Neural cell (in vitro differentiated cells): ENCODE results near the gene INTS6. TPM values are rescaled to one million over a fixed set of nuclear protein-coding genes. Genes with fewer than 3 reads are reported as not detected.

Experiments
- H2AFZ ChIP-seq: fragments of 200-600, 300-800 bp; sonication (generic), shearing (Covaris generic); 2 replicates; pipeline ENCODE4 v1.6.0; 2014; ENCODE audit warnings: low read depth, mild to moderate bottlenecking, antibody characterized with exemption, low read length, moderate library complexity
- H3F3A ChIP-seq: fragments of 200-600 bp; shearing (Covaris generic); 2 replicates; pipeline ENCODE4 v1.6.1; 2016; ENCODE audit warnings: mild to moderate bottlenecking, moderate library complexity, mixed read lengths, antibody characterized with exemption, low read length; ENCODE audit not compliant: insufficient read depth, poor library complexity, severe bottlenecking
- H3K27ac ChIP-seq: fragments of 200-600, 300-800 bp; sonication (generic), shearing (Covaris generic); 2 replicates; pipeline ENCODE4 v1.5.1; 2014; ENCODE audit warnings: mild to moderate bottlenecking, low read length, moderate library complexity
- H3K27me3 ChIP-seq: fragments of 300-800, 200-600 bp; sonication (generic), shearing (Covaris generic); 2 replicates; pipeline ENCODE4 v1.6.0; 2014; ENCODE audit warnings: mild to moderate bottlenecking, low read depth, low read length, moderate library complexity; ENCODE audit not compliant: insufficient read depth
- H3K36me3 ChIP-seq: fragments of 300-800, 200-600 bp; sonication (generic), shearing (Covaris generic); 2 replicates; pipeline ENCODE4 v1.5.1; 2014; ENCODE audit warnings: mild to moderate bottlenecking, antibody characterized with exemption, low read length, moderate library complexity; ENCODE audit not compliant: insufficient read depth
- H3K4me2 ChIP-seq: fragments of 300-800, 200-600 bp; sonication (generic), shearing (Covaris generic); 2 replicates; pipeline ENCODE4 v1.6.0; 2014; ENCODE audit warnings: mild to moderate bottlenecking, low read length
- H3K4me3 ChIP-seq: fragments of 300-800, 200-600 bp; sonication (generic), shearing (Covaris generic); 2 replicates; pipeline ENCODE4 v1.5.1; 2014; ENCODE audit warnings: mild to moderate bottlenecking, low read length, moderate library complexity
- H3K79me2 ChIP-seq: fragments of 200-600 bp; shearing (Covaris generic); replicated peaks from 2 replicates; pipeline ENCODE4 v1.6.0; 2014; ENCODE audit warnings: mild to moderate bottlenecking, low read length, moderate library complexity; ENCODE audit not compliant: insufficient read depth
- H3K9ac ChIP-seq: fragments of 300-800, 200-600 bp; sonication (generic), shearing (Covaris generic); 2 replicates; pipeline ENCODE4 v1.6.1; 2016; ENCODE audit warnings: mild to moderate bottlenecking, low read length, mixed read lengths
- H3K9me2 ChIP-seq: fragments of 200-600 bp; shearing (Covaris generic); 2 replicates; pipeline ENCODE4 v1.6.1; 2016; ENCODE audit warnings: mild to moderate bottlenecking, low read length, mixed read lengths; ENCODE audit not compliant: insufficient read depth
- H3K9me3 ChIP-seq: fragments of 200-600, 300-800 bp; sonication (generic), shearing (Covaris generic); 2 replicates; pipeline ENCODE4 v1.6.1; 2016; ENCODE audit warnings: mild to moderate bottlenecking, mixed run types, low read length, moderate library complexity, mixed read lengths
- H4K20me1 ChIP-seq: fragments of 200-600 bp; shearing (Covaris generic); 2 replicates; pipeline ENCODE4 v1.6.1; 2016; ENCODE audit warnings: mild to moderate bottlenecking, mixed run types; ENCODE audit not compliant: insufficient read depth
- EP300 ChIP-seq: fragments of 450-650 bp; conservative IDR thresholded peaks from 2 replicates; pipeline ENCODE4 v1.6.1; 2014; ENCODE audit warnings: antibody characterized with exemption, mild to moderate bottlenecking, moderate library complexity; ENCODE audit not compliant: poor library complexity, severe bottlenecking
- EZH2 ChIP-seq: fragments of 200-600, 300-800 bp; shearing (Covaris generic), sonication (generic); IDR thresholded peaks from 2 replicates; pipeline ENCODE4 v1.6.1; 2014; ENCODE audit warnings: antibody characterized with exemption, low read length, borderline replicate concordance, mild to moderate bottlenecking; ENCODE audit not compliant: insufficient read depth, poor library complexity, severe bottlenecking
- MXI1 ChIP-seq: fragments of 450-650 bp; conservative IDR thresholded peaks from 2 replicates; pipeline ENCODE4 v1.6.1; 2014; ENCODE audit warnings: antibody characterized with exemption, mild to moderate bottlenecking; ENCODE audit not compliant: poor library complexity, severe bottlenecking
- POLR2AphosphoS5 ChIP-seq: IDR thresholded peaks from 2 replicates; pipeline ENCODE4 v1.6.1; 2012
- RAD21 ChIP-seq: fragments of 450-650 bp; conservative IDR thresholded peaks from 2 replicates; pipeline ENCODE4 v1.6.1; 2014; ENCODE audit warnings: antibody characterized with exemption, mild to moderate bottlenecking, moderate library complexity
- SMC3 ChIP-seq: fragments of 450-650 bp; conservative IDR thresholded peaks from 2 replicates; pipeline ENCODE4 v1.6.1; 2014; ENCODE audit warnings: antibody characterized with exemption, mild to moderate bottlenecking, moderate library complexity; ENCODE audit not compliant: poor library complexity
- TAF1 ChIP-seq: IDR thresholded peaks from 2 replicates; pipeline ENCODE4 v1.6.1; 2012; ENCODE audit warnings: low read depth
- polyA plus RNA-seq: library from polyadenylated mRNA; depleted of rRNA; stranded (reverse); fragments of >200 nt; gene quantifications from 2 replicates; pipeline ENCODE4 v1.2.3, GENCODE V29; 2014
- TF ChIP-seq, protein P1 (sequence below): IDR thresholded peaks from 2 replicates; pipeline ENCODE4 v1.6.1; 2012; ENCODE audit warnings: borderline replicate concordance
- TF ChIP-seq, protein P2 (sequence below): fragments of 450-650 bp; IDR thresholded peaks from 2 replicates; pipeline ENCODE4 v1.5.1; 2014; ENCODE audit warnings: antibody characterized with exemption, mild to moderate bottlenecking, moderate library complexity; ENCODE audit not compliant: poor library complexity, severe bottlenecking

INTS6 gene
- polyA plus RNA-seq, 1 donor from 2014 or later = 22.6 TPM

DNA sequence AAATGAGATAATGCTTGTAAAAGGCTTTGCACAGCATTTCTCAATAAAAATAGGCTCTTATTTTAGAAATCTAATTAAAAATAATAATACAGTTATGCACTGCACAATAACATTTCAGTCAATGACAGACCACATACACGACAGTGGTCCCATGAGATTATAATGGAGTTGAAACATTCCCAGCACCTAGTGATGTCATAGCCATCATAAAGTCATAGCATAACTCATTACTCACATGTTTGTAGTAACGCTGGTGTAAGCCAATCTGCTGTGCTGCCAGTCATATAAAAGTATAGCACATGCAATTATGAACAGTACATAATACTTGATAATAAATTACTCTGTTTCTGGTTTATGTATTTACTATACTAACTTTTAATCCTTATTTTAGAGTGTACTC lies 126.1 kb downstream of the INTS6 start:
- H3K27me3 ChIP-seq = no peaks in the 10 kb centered on the region
- H3K9ac ChIP-seq = no peak overlapping the region
- no peak overlapping the region for H2AFZ ChIP-seq
- no peak overlapping the region for H3K4me2 ChIP-seq
- no peaks in the 10 kb centered on the region for H3K9me3 ChIP-seq
- no peak for TF ChIP-seq RAD21
- TF ChIP-seq EZH2 = no peak
- TF ChIP-seq, protein P1, sequence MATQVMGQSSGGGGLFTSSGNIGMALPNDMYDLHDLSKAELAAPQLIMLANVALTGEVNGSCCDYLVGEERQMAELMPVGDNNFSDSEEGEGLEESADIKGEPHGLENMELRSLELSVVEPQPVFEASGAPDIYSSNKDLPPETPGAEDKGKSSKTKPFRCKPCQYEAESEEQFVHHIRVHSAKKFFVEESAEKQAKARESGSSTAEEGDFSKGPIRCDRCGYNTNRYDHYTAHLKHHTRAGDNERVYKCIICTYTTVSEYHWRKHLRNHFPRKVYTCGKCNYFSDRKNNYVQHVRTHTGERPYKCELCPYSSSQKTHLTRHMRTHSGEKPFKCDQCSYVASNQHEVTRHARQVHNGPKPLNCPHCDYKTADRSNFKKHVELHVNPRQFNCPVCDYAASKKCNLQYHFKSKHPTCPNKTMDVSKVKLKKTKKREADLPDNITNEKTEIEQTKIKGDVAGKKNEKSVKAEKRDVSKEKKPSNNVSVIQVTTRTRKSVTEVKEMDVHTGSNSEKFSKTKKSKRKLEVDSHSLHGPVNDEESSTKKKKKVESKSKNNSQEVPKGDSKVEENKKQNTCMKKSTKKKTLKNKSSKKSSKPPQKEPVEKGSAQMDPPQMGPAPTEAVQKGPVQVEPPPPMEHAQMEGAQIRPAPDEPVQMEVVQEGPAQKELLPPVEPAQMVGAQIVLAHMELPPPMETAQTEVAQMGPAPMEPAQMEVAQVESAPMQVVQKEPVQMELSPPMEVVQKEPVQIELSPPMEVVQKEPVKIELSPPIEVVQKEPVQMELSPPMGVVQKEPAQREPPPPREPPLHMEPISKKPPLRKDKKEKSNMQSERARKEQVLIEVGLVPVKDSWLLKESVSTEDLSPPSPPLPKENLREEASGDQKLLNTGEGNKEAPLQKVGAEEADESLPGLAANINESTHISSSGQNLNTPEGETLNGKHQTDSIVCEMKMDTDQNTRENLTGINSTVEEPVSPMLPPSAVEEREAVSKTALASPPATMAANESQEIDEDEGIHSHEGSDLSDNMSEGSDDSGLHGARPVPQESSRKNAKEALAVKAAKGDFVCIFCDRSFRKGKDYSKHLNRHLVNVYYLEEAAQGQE = no peak
- TF ChIP-seq TAF1 = no peak
- TF ChIP-seq POLR2AphosphoS5 = no peak
- TF ChIP-seq, protein P2, sequence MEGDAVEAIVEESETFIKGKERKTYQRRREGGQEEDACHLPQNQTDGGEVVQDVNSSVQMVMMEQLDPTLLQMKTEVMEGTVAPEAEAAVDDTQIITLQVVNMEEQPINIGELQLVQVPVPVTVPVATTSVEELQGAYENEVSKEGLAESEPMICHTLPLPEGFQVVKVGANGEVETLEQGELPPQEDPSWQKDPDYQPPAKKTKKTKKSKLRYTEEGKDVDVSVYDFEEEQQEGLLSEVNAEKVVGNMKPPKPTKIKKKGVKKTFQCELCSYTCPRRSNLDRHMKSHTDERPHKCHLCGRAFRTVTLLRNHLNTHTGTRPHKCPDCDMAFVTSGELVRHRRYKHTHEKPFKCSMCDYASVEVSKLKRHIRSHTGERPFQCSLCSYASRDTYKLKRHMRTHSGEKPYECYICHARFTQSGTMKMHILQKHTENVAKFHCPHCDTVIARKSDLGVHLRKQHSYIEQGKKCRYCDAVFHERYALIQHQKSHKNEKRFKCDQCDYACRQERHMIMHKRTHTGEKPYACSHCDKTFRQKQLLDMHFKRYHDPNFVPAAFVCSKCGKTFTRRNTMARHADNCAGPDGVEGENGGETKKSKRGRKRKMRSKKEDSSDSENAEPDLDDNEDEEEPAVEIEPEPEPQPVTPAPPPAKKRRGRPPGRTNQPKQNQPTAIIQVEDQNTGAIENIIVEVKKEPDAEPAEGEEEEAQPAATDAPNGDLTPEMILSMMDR = no peak
- no peak for TF ChIP-seq MXI1
- no peak for TF ChIP-seq EP300
- no peak for TF ChIP-seq SMC3
- H3K36me3 ChIP-seq = no peaks in the 10 kb centered on the region
- H3K9me2 ChIP-seq = no peaks in the 10 kb centered on the region
- no peak overlapping the region for H3K4me3 ChIP-seq
- H4K20me1 ChIP-seq = no peaks in the 10 kb centered on the region
- no peak overlapping the region for H3K27ac ChIP-seq
- H3F3A ChIP-seq = no peaks in the 10 kb centered on the region
- H3K79me2 ChIP-seq = no peaks in the 10 kb centered on the region

DNA sequence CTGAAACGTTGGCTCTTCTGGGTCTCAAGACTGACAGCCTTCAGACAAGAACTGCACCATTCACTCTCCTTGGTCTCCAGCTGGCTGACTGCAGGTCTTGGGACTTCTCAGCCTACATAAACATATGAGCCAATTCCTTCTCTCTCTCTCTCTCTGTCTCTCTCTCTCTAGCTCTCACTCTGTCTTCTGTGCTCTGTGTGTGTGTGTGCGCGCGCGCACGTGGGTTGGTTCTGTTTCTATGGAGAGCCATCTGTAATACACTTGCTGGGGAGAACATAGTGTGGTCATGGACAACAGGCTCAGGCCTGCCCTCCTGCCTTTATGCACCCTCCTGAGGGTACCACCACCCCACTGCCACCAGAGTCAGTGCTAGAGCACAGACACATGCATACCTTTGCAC lies 127.0 kb downstream of the INTS6 start:
- no peak overlapping the region for H3K27ac ChIP-seq
- TF ChIP-seq, protein P2 = no peak
- TF ChIP-seq EZH2 = no peak
- TF ChIP-seq POLR2AphosphoS5 = no peak
- TF ChIP-seq, protein P1 = no peak
- TF ChIP-seq EP300 = no peak
- TF ChIP-seq TAF1 = no peak
- TF ChIP-seq MXI1 = no peak
- TF ChIP-seq RAD21 = no peak
- no peak for TF ChIP-seq SMC3
- H3K36me3 ChIP-seq = no peaks in the 10 kb centered on the region
- no peak overlapping the region for H3K4me3 ChIP-seq
- no peaks in the 10 kb centered on the region for H4K20me1 ChIP-seq
- H3K9me3 ChIP-seq = no peaks in the 10 kb centered on the region
- no peaks in the 10 kb centered on the region for H3F3A ChIP-seq
- no peak overlapping the region for H3K4me2 ChIP-seq
- H3K9ac ChIP-seq = no peak overlapping the region
- H3K9me2 ChIP-seq = no peaks in the 10 kb centered on the region
- no peaks in the 10 kb centered on the region for H3K27me3 ChIP-seq
- H2AFZ ChIP-seq = no peak overlapping the region
- no peaks in the 10 kb centered on the region for H3K79me2 ChIP-seq
